HUES6 (cell line): ENCODE results near the gene SEC22A.

ENCODE experiments used
- H3K27ac ChIP-seq: 2 replicates; pipeline ENCODE4 v1.7.0; 2013; ENCODE audit warnings: low read depth, mild to moderate bottlenecking, low read length, inconsistent platforms
- H3K27me3 ChIP-seq: 2 replicates; pipeline ENCODE4 v1.6.1; 2013; ENCODE audit warnings: low read length; ENCODE audit not compliant: control insufficient read depth, insufficient read depth
- H3K36me3 ChIP-seq: 2 replicates; pipeline ENCODE4 v1.6.1; 2013; ENCODE audit warnings: low read length; ENCODE audit not compliant: control insufficient read depth, insufficient read depth
- H3K4me1 ChIP-seq: 2 replicates; pipeline ENCODE4 v1.6.1; 2013; ENCODE audit warnings: low read length; ENCODE audit not compliant: control insufficient read depth, insufficient read depth
- H3K4me3 ChIP-seq: 2 replicates; pipeline ENCODE4 v1.5.1; 2013; ENCODE audit warnings: low read depth, low read length
- H3K9ac ChIP-seq: one replicate; pipeline ENCODE4 v1.6.1; 2013; ENCODE audit warnings: mild to moderate bottlenecking, low read length
- H3K9me3 ChIP-seq: 2 replicates; pipeline ENCODE4 v1.6.1; 2013; ENCODE audit warnings: low read depth, low read length; ENCODE audit not compliant: control insufficient read depth, insufficient read depth

The SEC22A gene

GRCh38 chr3:123158899-123159390, 42.8 kb upstream of the SEC22A start:
- Histone ChIP-seq H3K4me1 (no peaks in the 10 kb centered on the region), H3K9ac (no peak overlapping the region), H3K9me3 (no peaks in the 10 kb centered on the region), H3K36me3 (peaks cover 69% of the 10 kb centered on the region), H3K27ac (no peak overlapping the region), H3K4me3 (no peak overlapping the region), H3K27me3 (no peaks in the 10 kb centered on the region)

- no peaks in the 10 kb centered on the region for H3K4me1 ChIP-seq
- H3K27me3 ChIP-seq, result no peaks in the 10 kb centered on the region
- no peak overlapping the region for H3K4me3 ChIP-seq
- no peak overlapping the region for H3K27ac ChIP-seq
- peaks cover 1% of the 10 kb centered on the region; the same call in 1 of the 2 replicates for H3K9me3 ChIP-seq
- no peak overlapping the region for H3K9ac ChIP-seq
- H3K36me3 ChIP-seq, result peaks cover 69% of the 10 kb centered on the region
Observed at GRCh38 chr3:123159926-123160635, 41.7 kb upstream of the SEC22A start.

- no peaks in the 10 kb centered on the region for H3K27me3 ChIP-seq
- no peaks in the 10 kb centered on the region for H3K4me1 ChIP-seq
- peaks cover 63% of the 10 kb centered on the region for H3K36me3 ChIP-seq
- H3K9me3 ChIP-seq, result peaks cover 4% of the 10 kb centered on the region; the same call in 1 of the 2 replicates
- H3K27ac ChIP-seq, result no peak overlapping the region
- H3K4me3 ChIP-seq, result no peak overlapping the region
- H3K9ac ChIP-seq, result no peak overlapping the region
Observed at GRCh38 chr3:123161167-123161566, 40.6 kb upstream of the SEC22A start.

- H3K36me3 ChIP-seq, result peaks cover 59% of the 10 kb centered on the region
- H3K9ac ChIP-seq, result no peak overlapping the region
- no peak overlapping the region for H3K4me3 ChIP-seq
- H3K9me3 ChIP-seq, result peaks cover 11% of the 10 kb centered on the region; the same call in 1 of the 2 replicates
- H3K27ac ChIP-seq, result no peak overlapping the region
- no peaks in the 10 kb centered on the region for H3K4me1 ChIP-seq
- no peaks in the 10 kb centered on the region for H3K27me3 ChIP-seq
Observed at GRCh38 chr3:123163141-123163540, 38.6 kb upstream of the SEC22A start.

GRCh38 chr3:123165163-123165562, 36.6 kb upstream of the SEC22A start:
- Histone ChIP-seq H3K36me3 (peaks cover 54% of the 10 kb centered on the region), H3K4me3 (no peak overlapping the region), H3K27ac (no peak overlapping the region), H3K4me1 (no peaks in the 10 kb centered on the region), H3K9ac (no peak overlapping the region), H3K9me3 (peaks cover 11% of the 10 kb centered on the region; the same call in 1 of the 2 replicates), H3K27me3 (no peaks in the 10 kb centered on the region)

- no peak overlapping the region for H3K4me3 ChIP-seq
- H3K27ac ChIP-seq, result no peak overlapping the region
- H3K36me3 ChIP-seq, result peaks cover 33% of the 10 kb centered on the region
- no peaks in the 10 kb centered on the region for H3K27me3 ChIP-seq
- no peak overlapping the region for H3K9ac ChIP-seq
- H3K9me3 ChIP-seq, result peaks cover 11% of the 10 kb centered on the region; the same call in 1 of the 2 replicates
- no peaks in the 10 kb centered on the region for H3K4me1 ChIP-seq
Observed at GRCh38 chr3:123167686-123168085, 34.1 kb upstream of the SEC22A start.

- Histone ChIP-seq H3K4me1 (no peaks in the 10 kb centered on the region), H3K4me3 (no peak overlapping the region), H3K36me3 (peaks cover 29% of the 10 kb centered on the region), H3K27ac (no peak overlapping the region), H3K9me3 (peaks cover 11% of the 10 kb centered on the region; the same call in 1 of the 2 replicates), H3K9ac (no peak overlapping the region), H3K27me3 (no peaks in the 10 kb centered on the region)
Observed at GRCh38 chr3:123168122-123168521, 33.6 kb upstream of the SEC22A start.

GRCh38 chr3:123168605-123169004, 33.1 kb upstream of the SEC22A start:
- Histone ChIP-seq H3K4me1 (no peaks in the 10 kb centered on the region), H3K36me3 (peaks cover 25% of the 10 kb centered on the region), H3K4me3 (no peak overlapping the region), H3K9ac (no peak overlapping the region), H3K27ac (no peak overlapping the region), H3K27me3 (no peaks in the 10 kb centered on the region), H3K9me3 (peaks cover 11% of the 10 kb centered on the region; the same call in 1 of the 2 replicates)

- peaks cover 11% of the 10 kb centered on the region; the same call in 1 of the 2 replicates for H3K9me3 ChIP-seq
- no peak overlapping the region for H3K27ac ChIP-seq
- peaks cover 19% of the 10 kb centered on the region for H3K36me3 ChIP-seq
- H3K9ac ChIP-seq, result no peak overlapping the region
- H3K4me3 ChIP-seq, result no peak overlapping the region
- no peaks in the 10 kb centered on the region for H3K4me1 ChIP-seq
- H3K27me3 ChIP-seq, result no peaks in the 10 kb centered on the region
Observed at GRCh38 chr3:123169492-123169929, 32.2 kb upstream of the SEC22A start.

GRCh38 chr3:123169930-123170329, 31.8 kb upstream of the SEC22A start:
- H3K27me3 ChIP-seq, result no peaks in the 10 kb centered on the region

GRCh38 chr3:123180791-123181190, 21.0 kb upstream of the SEC22A start:
- no peaks in the 10 kb centered on the region for H3K27me3 ChIP-seq
- H3K36me3 ChIP-seq, result no peaks in the 10 kb centered on the region
- H3K4me3 ChIP-seq, result no peak overlapping the region
- H3K9me3 ChIP-seq, result no peaks in the 10 kb centered on the region
- no peak overlapping the region for H3K9ac ChIP-seq
- H3K27ac ChIP-seq, result no peak overlapping the region
- no peaks in the 10 kb centered on the region for H3K4me1 ChIP-seq

More at GRCh38 chr3:123169930-123170329, 31.8 kb upstream of the SEC22A start:
- no peak overlapping the region for H3K27ac ChIP-seq
- peaks cover 15% of the 10 kb centered on the region for H3K36me3 ChIP-seq
- H3K9me3 ChIP-seq, result peaks cover 11% of the 10 kb centered on the region; the same call in 1 of the 2 replicates
- H3K4me3 ChIP-seq, result no peak overlapping the region
- H3K4me1 ChIP-seq, result no peaks in the 10 kb centered on the region
- no peak overlapping the region for H3K9ac ChIP-seq
